HCT116 (cell line): ENCODE measurements around the gene ARHGAP27. TPM values are rescaled to one million over a fixed set of nuclear protein-coding genes. Genes with fewer than 3 reads are reported as not detected.

Source experiments
- ATAC-seq: fragments of 200-7000 bp; cut with Tn5 transposase; 2 replicates; pipeline ENCODE4 v1.9.1; 2020; ENCODE audit warnings: mild to moderate bottlenecking, moderate library complexity
- BruUV-seq: library from RNA; stranded (reverse); fragments of 400-500 nt; replicated peaks from 2 replicates; lab custom pipeline; 2021; lab: Mats Ljungman, UMichigan
- CTCF ChIA-PET: fragments of 300-600 bp; sonication (Branson Sonifier 250); formaldehyde crosslinking; loops from one replicate; lab custom pipeline; 2021; ENCODE audit warnings: antibody characterized with exemption; lab: Charles Lee
- POLR2A ChIA-PET: fragments of 300-600, 350-600 bp; sonication (Branson Sonifier 250); formaldehyde crosslinking; loops from one replicate; lab custom pipeline; 2021; ENCODE audit warnings: antibody characterized with exemption; lab: Charles Lee
- RAD21 ChIA-PET, 2 experiments: fragments of 300-600 bp; sonication (Branson Sonifier 250); formaldehyde crosslinking; loops; one replicate each; lab custom pipeline; 2023; ENCODE audit warnings: low total read pairs in 2 of 2; ENCODE audit not compliant: uncharacterized antibody in 2 of 2, unreplicated experiment in 2 of 2, low non-redundant PET in 1 of 2; lab: Charles Lee
- DNase-seq: peaks from one replicate; pipeline ENCODE4 v3.0.0-alpha.2; 2010; ENCODE audit warnings: low read depth, low spot score
- H2AFZ ChIP-seq: fragments of 200-600 bp; shearing (Covaris generic), sonication (generic); 2 replicates; pipeline ENCODE4 v1.6.1; 2017; ENCODE audit warnings: low read depth, mixed run types, mixed read lengths, antibody characterized with exemption, low read length; ENCODE audit not compliant: poor library complexity, severe bottlenecking
- H3K27ac ChIP-seq: 2 replicates; pipeline ENCODE4 v1.5.1; 2012; ENCODE audit warnings: low read depth, low read length
- H3K27me3 ChIP-seq: fragments of 200-600 bp; sonication (generic); 2 replicates; pipeline ENCODE4 v1.6.1; 2016; ENCODE audit warnings: mixed run types, low read length, mixed read lengths; ENCODE audit not compliant: insufficient read depth
- H3K36me3 ChIP-seq, 2 experiments: fragments of 200-500 bp in 1 of 2; fragments of 200-600 bp in 1 of 2; sonication (Bioruptor generic) in 1 of 2; sonication (generic) in 1 of 2; 2 replicates each; pipeline versions ENCODE4 v1.5.1 to v1.6.1; 2014 to 2016; ENCODE audit warnings: low read length in 2 of 2, inconsistent platforms in 1 of 2, mixed read lengths in 1 of 2, mixed run types in 1 of 2; ENCODE audit not compliant: insufficient read depth in 2 of 2, control insufficient read depth in 1 of 2
- H3K4me1 ChIP-seq, 2 experiments: fragments of 200-600 bp in 1 of 2; sonication (generic) in 1 of 2; 2 replicates each; pipeline versions ENCODE4 v1.5.1 to v1.6.1; 2012 to 2017; ENCODE audit warnings: low read length in 2 of 2, inconsistent platforms in 1 of 2, mild to moderate bottlenecking in 1 of 2, mixed read lengths in 1 of 2, mixed run types in 1 of 2, moderate library complexity in 1 of 2; ENCODE audit not compliant: insufficient read depth in 2 of 2, control insufficient read depth in 1 of 2
- H3K4me2 ChIP-seq: fragments of 200-600 bp; sonication (generic); 2 replicates; pipeline ENCODE4 v1.6.1; 2017; ENCODE audit warnings: mixed run types, low read length, mixed read lengths
- H3K4me3 ChIP-seq, 2 experiments: fragments of 200-600 bp in 1 of 2; sonication (generic) in 1 of 2; replicated peaks in 1 of 2; 2 replicates each; pipeline ENCODE4 v1.5.1; 2011 to 2016; ENCODE audit warnings: low read length in 2 of 2, control low read depth in 1 of 2, low read depth in 1 of 2, mild to moderate bottlenecking in 1 of 2, mixed read lengths in 1 of 2, mixed run types in 1 of 2
- H3K79me2 ChIP-seq: fragments of 200-600 bp; sonication (generic); 2 replicates; pipeline ENCODE4 v1.6.1; 2017; ENCODE audit warnings: mild to moderate bottlenecking, mixed run types, low read length, moderate library complexity, mixed read lengths; ENCODE audit not compliant: insufficient read depth
- H3K9ac ChIP-seq: fragments of 200-600 bp; sonication (generic); 2 replicates; pipeline ENCODE4 v1.6.1; 2016; ENCODE audit warnings: low read length, mixed read lengths
- H3K9me2 ChIP-seq: fragments of 200-600 bp; sonication (generic), shearing (Covaris generic); 2 replicates; pipeline ENCODE4 v1.6.1; 2017; ENCODE audit warnings: mixed run types, mild to moderate bottlenecking, moderate library complexity; ENCODE audit not compliant: insufficient read depth
- H3K9me3 ChIP-seq, 2 experiments: fragments of 200-500 bp in 1 of 2; fragments of 200-600 bp in 1 of 2; sonication (Bioruptor generic) in 1 of 2; sonication (generic) in 1 of 2; 2 replicates each; pipeline ENCODE4 v1.6.1; 2014 to 2017; ENCODE audit warnings: low read length in 2 of 2, mixed read lengths in 2 of 2, inconsistent platforms in 1 of 2, low read depth in 1 of 2, mild to moderate bottlenecking in 1 of 2, mixed run types in 1 of 2, moderate library complexity in 1 of 2; ENCODE audit not compliant: control insufficient read depth in 1 of 2, insufficient read depth in 1 of 2
- H4K20me1 ChIP-seq: fragments of 200-600 bp; sonication (generic), shearing (Covaris generic); 2 replicates; pipeline ENCODE4 v1.6.1; 2017; ENCODE audit warnings: mixed run types, mild to moderate bottlenecking, moderate library complexity; ENCODE audit not compliant: insufficient read depth
- POLR2A ChIP-seq: IDR thresholded peaks from 2 replicates; pipeline ENCODE4 v1.7.0; 2011; ENCODE audit warnings: borderline replicate concordance; ENCODE audit not compliant: insufficient read depth, insufficient read length; ENCODE audit errors: extremely low read depth
- REST ChIP-seq: IDR thresholded peaks from 2 replicates; pipeline ENCODE4 v1.6.1; 2012; ENCODE audit warnings: low read depth
- YY1 ChIP-seq: IDR thresholded peaks from 2 replicates; pipeline ENCODE4 v1.6.1; 2011; ENCODE audit warnings: low read length, low read depth, moderate library complexity, mild to moderate bottlenecking; ENCODE audit not compliant: insufficient replicate concordance; ENCODE audit errors: extremely low read depth
- ZBTB33 ChIP-seq: IDR thresholded peaks from 2 replicates; pipeline ENCODE4 v1.6.1; 2011; ENCODE audit warnings: mild to moderate bottlenecking, low read length, moderate library complexity; ENCODE audit not compliant: insufficient replicate concordance; ENCODE audit errors: extremely low read depth
- ZFX ChIP-seq: fragments of 450-650 bp; IDR thresholded peaks from 2 replicates; pipeline ENCODE4 v1.6.1; 2017
- ZNF274 ChIP-seq: fragments of 200-500 bp; sonication (Bioruptor generic); IDR thresholded peaks from 2 replicates; pipeline ENCODE4 v1.6.1; 2014; ENCODE audit warnings: mild to moderate bottlenecking, low read depth, low read length, inconsistent platforms
- intact Hi-C: fragments of 100-400 bp; cut with micrococcal nuclease; formaldehyde crosslinking; loops from 2 replicates; pipeline ENCODE4 v1.10.0; 2022
- total RNA-seq: library from RNA; stranded (reverse); gene quantifications from one replicate; pipeline ENCODE4 v1.2.1, GENCODE V29; 2021; ENCODE audit not compliant: unreplicated experiment

ARHGAP27 gene
- total RNA-seq, 1 experiment from 2014 or later, result 46.7 TPM

GRCh38 chr17:45406107-45406506 lies 26.6 kb downstream of the ARHGAP27 start:
- TF ChIP-seq ZFX, result no peak
- TF ChIP-seq, all 23 proteins: peak for 0
- no TSS peak for BruUV-seq
- Histone ChIP-seq H3K27ac (no peak overlapping the region), H3K9me3 (no peaks in the 10 kb centered on the region), H3K27me3 (no peaks in the 10 kb centered on the region), H3K4me3 (no peak overlapping the region), H4K20me1 (no peaks in the 10 kb centered on the region), H3K36me3 (peaks cover 0 to 32% of the 10 kb centered on the region in 2 experiments; a peak in 2 of 4 replicates), H2AFZ (no peak overlapping the region), H3K9me2 (no peaks in the 10 kb centered on the region), H3K9ac (no peak overlapping the region), H3K4me2 (no peak overlapping the region), H3K79me2 (peaks cover 9% of the 10 kb centered on the region; the same call in 1 of the 2 replicates), H3K4me1 (peaks cover 0 to 11% of the 10 kb centered on the region in 2 experiments; a peak in 1 of 4 replicates)
- RAD21 ChIA-PET, result no interaction called here
- ATAC-seq (no peak), DNase-seq (no peak)
- CTCF ChIA-PET, result interaction anchor here (1.6 kb wide), 1 partner anchor 20 kb away, joined by 4 read pairs; no protein-coding TSS in a partner anchor
- POLR2A ChIA-PET, result no interaction called here
- intact Hi-C loops, result no loop called here

- no peak overlapping the region for H3K4me2 ChIP-seq
- peaks cover 0 to 35% of the 10 kb centered on the region in 2 experiments; a peak in 2 of 4 replicates for H3K36me3 ChIP-seq
- H3K27me3 ChIP-seq, result no peaks in the 10 kb centered on the region
- H3K9me2 ChIP-seq, result no peaks in the 10 kb centered on the region
- no peak overlapping the region for H3K27ac ChIP-seq
- no peaks in the 10 kb centered on the region for H4K20me1 ChIP-seq
- no peaks in the 10 kb centered on the region for H3K9me3 ChIP-seq
- peaks cover 8% of the 10 kb centered on the region; the same call in 1 of the 2 replicates for H3K79me2 ChIP-seq
- POLR2A ChIA-PET, result no interaction called here
- intact Hi-C loops, result no loop called here
- no peak overlapping the region for H2AFZ ChIP-seq
- peaks cover 0 to 11% of the 10 kb centered on the region in 2 experiments; a peak in 1 of 4 replicates for H3K4me1 ChIP-seq
- H3K4me3 ChIP-seq, result no peak overlapping the region
- DNase-seq (no peak), ATAC-seq (peak; percentile 77)
- BruUV-seq, result no TSS peak
- RAD21 ChIA-PET, result no interaction called here
- CTCF ChIA-PET, result no interaction called here
- TF ChIP-seq REST (no peak), ZNF274 (no peak), POLR2A (no peak), YY1 (no peak), ZBTB33 (no peak)
- H3K9ac ChIP-seq, result no peak overlapping the region
Observed at GRCh38 chr17:45405250-45406086, 27.2 kb downstream of the ARHGAP27 start.
